GM12864 (cell line): ENCODE results near the gene EML6.

Experiments used
- DNase-seq: peaks from one replicate; pipeline ENCODE4 v3.0.0-alpha.2; 2011; ENCODE audit warnings: low read depth
- H3K4me3 ChIP-seq: 2 replicates; pipeline ENCODE4 v1.5.1; 2011; ENCODE audit warnings: mild to moderate bottlenecking, low read depth, low read length, control low read depth
- CTCF ChIP-seq: IDR thresholded peaks from 2 replicates; pipeline ENCODE4 v1.5.1; 2011; ENCODE audit warnings: low read depth, mild to moderate bottlenecking, moderate library complexity, low read length, control low read depth, inconsistent platforms; ENCODE audit errors: missing control alignments

EML6 gene

GRCh38 chr2:54914637-54915036 is 191.2 kb downstream of the EML6 start:
- no peak overlapping the region for H3K4me3 ChIP-seq
- no peak for TF ChIP-seq CTCF
- DNase-seq, result no peak

GRCh38 chr2:54915101-54915500 is 191.6 kb downstream of the EML6 start:
- DNase-seq, result no peak
- TF ChIP-seq CTCF, result no peak
- no peak overlapping the region for H3K4me3 ChIP-seq

GRCh38 chr2:54916637-54917036 is 193.2 kb downstream of the EML6 start:
- no peak for DNase-seq
- H3K4me3 ChIP-seq, result no peak overlapping the region
- TF ChIP-seq CTCF, result no peak

- no peak for TF ChIP-seq CTCF
- no peak overlapping the region for H3K4me3 ChIP-seq
- no peak for DNase-seq
Measured at GRCh38 chr2:54918647-54919280, 195.3 kb downstream of the EML6 start.

- no peak overlapping the region for H3K4me3 ChIP-seq
- DNase-seq, result no peak
- no peak for TF ChIP-seq CTCF
Measured at GRCh38 chr2:54920660-54921059, 197.2 kb downstream of the EML6 start.

- H3K4me3 ChIP-seq, result no peak overlapping the region
- no peak for TF ChIP-seq CTCF
- DNase-seq, result no peak
Measured at GRCh38 chr2:54924121-54924520, 200.7 kb downstream of the EML6 start.

- TF ChIP-seq CTCF, result no peak
- no peak overlapping the region for H3K4me3 ChIP-seq
- DNase-seq, result no peak
Measured at GRCh38 chr2:54925022-54925421, 201.6 kb downstream of the EML6 start.
